ENCODE measurements around the gene FAT4. TPM values are rescaled to one million over a fixed set of nuclear protein-coding genes. Genes with fewer than 3 reads are reported as not detected.

FAT4 gene
- total and polyA plus RNA-seq, 4 donors: 1.1 to 105 (median 10.3) TPM

DNA sequence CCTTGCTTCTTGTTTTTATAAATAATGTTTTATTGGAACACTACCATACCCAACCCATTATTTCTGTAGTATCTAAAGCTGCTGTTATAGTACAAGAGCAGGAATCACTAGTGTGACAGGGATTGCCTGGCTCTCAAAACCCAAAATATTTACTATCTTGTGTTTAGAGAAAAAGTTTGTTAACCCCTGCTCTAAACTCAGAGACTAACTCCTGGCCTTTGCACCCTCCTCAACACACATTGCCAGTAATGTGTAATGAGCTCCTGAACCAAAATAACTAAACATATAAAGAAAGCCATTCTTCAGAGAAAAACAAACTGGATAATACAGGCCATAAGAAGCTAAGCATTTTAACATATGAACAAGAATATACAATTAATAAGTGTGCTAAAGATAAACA, 8.2 kb upstream of the FAT4 start:
- Histone ChIP-seq H3K9me3 (ENCODE audit: control insufficient read depth in 4 of 4, insufficient read depth in 3 of 4, low read length in 3 of 4) (peaks cover 0 to 2% (median 0%) of the 10 kb centered on the region in 4 donors), H3K4me3 (no peak overlapping the region), H3K27me3 (ENCODE audit: control insufficient read depth in 3 of 3, insufficient read depth in 3 of 3, low read length in 2 of 3) (no peaks in the 10 kb centered on the region), H3K4me1 (ENCODE audit: control insufficient read depth in 5 of 5, insufficient read depth in 5 of 5, low read length in 5 of 5) (no peaks in the 10 kb centered on the region), H3K27ac (ENCODE audit: low read depth in 1 of 2, low read length in 1 of 2) (no peak overlapping the region), H3K36me3 (ENCODE audit: control insufficient read depth in 4 of 4, insufficient read depth in 4 of 4, low read length in 4 of 4) (no peaks in the 10 kb centered on the region), H3K9ac (ENCODE audit: insufficient read depth in 1 of 2, low read length in 2 of 2) (no peak overlapping the region)
- TF ChIP-seq, protein P1, sequence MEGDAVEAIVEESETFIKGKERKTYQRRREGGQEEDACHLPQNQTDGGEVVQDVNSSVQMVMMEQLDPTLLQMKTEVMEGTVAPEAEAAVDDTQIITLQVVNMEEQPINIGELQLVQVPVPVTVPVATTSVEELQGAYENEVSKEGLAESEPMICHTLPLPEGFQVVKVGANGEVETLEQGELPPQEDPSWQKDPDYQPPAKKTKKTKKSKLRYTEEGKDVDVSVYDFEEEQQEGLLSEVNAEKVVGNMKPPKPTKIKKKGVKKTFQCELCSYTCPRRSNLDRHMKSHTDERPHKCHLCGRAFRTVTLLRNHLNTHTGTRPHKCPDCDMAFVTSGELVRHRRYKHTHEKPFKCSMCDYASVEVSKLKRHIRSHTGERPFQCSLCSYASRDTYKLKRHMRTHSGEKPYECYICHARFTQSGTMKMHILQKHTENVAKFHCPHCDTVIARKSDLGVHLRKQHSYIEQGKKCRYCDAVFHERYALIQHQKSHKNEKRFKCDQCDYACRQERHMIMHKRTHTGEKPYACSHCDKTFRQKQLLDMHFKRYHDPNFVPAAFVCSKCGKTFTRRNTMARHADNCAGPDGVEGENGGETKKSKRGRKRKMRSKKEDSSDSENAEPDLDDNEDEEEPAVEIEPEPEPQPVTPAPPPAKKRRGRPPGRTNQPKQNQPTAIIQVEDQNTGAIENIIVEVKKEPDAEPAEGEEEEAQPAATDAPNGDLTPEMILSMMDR (IDR thresholded peaks at IDR 0.05; ENCODE audit: control extremely low read depth, extremely low read depth): no peak
- ATAC-seq (ENCODE audit: insufficient read depth, low FRiP score) (no peak), DNase-seq (no peak)

DNA sequence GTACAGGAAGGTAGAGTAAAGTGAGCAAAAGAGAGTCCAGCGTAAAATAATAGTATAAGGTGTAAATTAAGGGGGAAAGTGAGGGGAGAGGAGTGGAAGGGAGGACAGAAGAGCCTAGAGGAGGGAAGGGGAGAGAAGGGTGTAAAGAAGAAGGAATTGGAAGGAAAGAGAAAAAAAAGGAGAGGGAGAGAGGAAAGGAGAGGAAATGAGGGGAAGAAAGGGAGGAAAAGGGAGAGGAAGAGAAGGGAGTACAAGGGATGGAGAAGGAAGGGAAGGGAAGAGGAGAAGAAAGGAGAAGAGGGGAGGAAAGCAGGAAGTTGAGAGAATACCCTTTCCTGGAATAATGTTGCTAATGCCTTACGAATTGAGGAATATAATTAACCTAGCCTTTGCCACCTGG, 3.3 kb upstream of the FAT4 start:
- Histone ChIP-seq H3K36me3 (ENCODE audit: control insufficient read depth in 4 of 4, insufficient read depth in 4 of 4, low read length in 4 of 4) (peaks cover 0 to 4% (median 0%) of the 10 kb centered on the region in 4 donors), H3K27ac (ENCODE audit: low read depth in 1 of 2, low read length in 1 of 2) (no peak overlapping the region), H3K4me3 (no peak overlapping the region), H3K4me1 (ENCODE audit: control insufficient read depth in 5 of 5, insufficient read depth in 5 of 5, low read length in 5 of 5) (peaks cover 0 to 8% (median 3%) of the 10 kb centered on the region in 5 donors), H3K9ac (ENCODE audit: insufficient read depth in 1 of 2, low read length in 2 of 2) (no peak overlapping the region), H3K9me3 (ENCODE audit: control insufficient read depth in 4 of 4, insufficient read depth in 3 of 4, low read length in 3 of 4) (peaks cover 0 to 2% (median 0%) of the 10 kb centered on the region in 4 donors), H3K27me3 (ENCODE audit: control insufficient read depth in 3 of 3, insufficient read depth in 3 of 3, low read length in 2 of 3) (no peaks in the 10 kb centered on the region)
- ATAC-seq (ENCODE audit: insufficient read depth, low FRiP score) (no peak), DNase-seq (no peak)
- 53 to 64% methylated on average over 2 of the region's 2 CpGs for WGBS, 2 donors
- TF ChIP-seq, protein P1 (IDR thresholded peaks at IDR 0.05; ENCODE audit: control extremely low read depth, extremely low read depth): no peak

DNA sequence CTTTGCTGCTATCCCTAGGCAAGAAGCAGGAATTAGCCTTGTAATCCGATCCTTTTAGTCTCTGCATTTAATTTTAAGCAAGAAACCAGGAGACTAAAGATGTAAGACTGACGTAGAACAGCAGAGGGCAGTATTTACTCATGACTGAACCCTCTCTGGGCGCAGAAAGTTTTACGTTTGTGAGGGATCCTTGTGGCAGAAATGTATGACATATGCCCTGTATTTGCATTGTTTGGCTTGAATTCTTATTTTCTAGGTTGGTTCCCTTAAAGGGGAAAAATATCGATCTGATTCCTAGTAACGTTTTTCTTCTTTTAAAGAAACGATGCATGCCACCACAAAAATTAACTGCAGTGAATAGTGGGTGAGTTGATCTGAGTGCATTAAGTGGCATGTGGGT, 1.3 kb upstream of the FAT4 start:
- TF ChIP-seq, protein P1 (IDR thresholded peaks at IDR 0.05; ENCODE audit: control extremely low read depth, extremely low read depth): peak; percentile 57
- peaks cover 0 to 15% (median 7%) of the 10 kb centered on the region in 5 donors for H3K4me1 ChIP-seq (ENCODE audit: control insufficient read depth in 5 of 5, insufficient read depth in 5 of 5, low read length in 5 of 5)
- no peaks in the 10 kb centered on the region for H3K27me3 ChIP-seq (ENCODE audit: control insufficient read depth in 3 of 3, insufficient read depth in 3 of 3, low read length in 2 of 3)
- H3K9me3 ChIP-seq (ENCODE audit: control insufficient read depth in 4 of 4, insufficient read depth in 3 of 4, low read length in 3 of 4): peaks cover 0 to 2% (median 0%) of the 10 kb centered on the region in 4 donors
- no peak overlapping the region for H3K27ac ChIP-seq (ENCODE audit: low read depth in 1 of 2, low read length in 1 of 2)
- H3K9ac ChIP-seq (ENCODE audit: insufficient read depth in 1 of 2, low read length in 2 of 2): no peak overlapping the region
- peaks cover 0 to 24% (median 9%) of the 10 kb centered on the region in 4 donors for H3K36me3 ChIP-seq (ENCODE audit: control insufficient read depth in 4 of 4, insufficient read depth in 4 of 4, low read length in 4 of 4)
- H3K4me3 ChIP-seq: no peak overlapping the region
- DNase-seq (peak; percentile 81 to 98 (median 98)), ATAC-seq (ENCODE audit: insufficient read depth, low FRiP score) (no peak)
- 2 to 3% methylated on average over 7 of the region's 7 CpGs for WGBS, 2 donors
